Left lung (tissue), 10 donors: ENCODE data around the gene ARHGAP44. TPM values are rescaled to one million over a fixed set of nuclear protein-coding genes. Genes with fewer than 3 reads are reported as not detected.

Experiments
- ATAC-seq: fragments of 200-7000 bp; cut with Tn5 transposase; one replicate; pipeline ENCODE4 v1.9.1; 2020; ENCODE audit warnings: moderate library complexity
- DNase-seq, 4 donors: peaks; one replicate each; pipeline ENCODE4 v3.0.0-alpha.2; 2013 to 2020
- H3K27ac ChIP-seq, 2 donors: fragments of 200-600 bp; sonication (generic) in 1 of 2; one replicate each; pipeline versions ENCODE4 v1.5.0 to v1.8.0; 2020 to 2021
- H3K27me3 ChIP-seq, 2 donors: fragments of 200-600 bp; sonication (generic) in 1 of 2; one replicate each; pipeline versions ENCODE4 v1.5.0 to v1.8.0; 2020 to 2021
- H3K36me3 ChIP-seq, 2 donors: fragments of 200-600 bp; sonication (generic) in 1 of 2; one replicate each; pipeline versions ENCODE4 v1.5.0 to v1.8.0; 2020 to 2021
- H3K4me1 ChIP-seq, 2 donors: fragments of 200-600 bp; one replicate each; pipeline ENCODE4 v1.8.0; 2021
- H3K4me3 ChIP-seq, 2 donors: fragments of 200-600 bp; sonication (generic) in 1 of 2; one replicate each; pipeline versions ENCODE4 v1.5.0 to v1.8.0; 2020 to 2021; ENCODE audit warnings: mild to moderate bottlenecking in 1 of 2
- H3K9me3 ChIP-seq, 2 donors: fragments of 200-600 bp; sonication (generic) in 1 of 2; one replicate each; pipeline versions ENCODE4 v1.5.0 to v1.8.0; 2020 to 2021
- intact Hi-C, 2 donors: fragments of 100-400 bp; cut with DNase I; formaldehyde crosslinking; loops; one replicate each; pipeline versions ENCODE4 v1.11.2 to v1.14.2; 2022
- polyA plus RNA-seq, 6 donors: library from polyadenylated mRNA; unstranded; fragments of 120-200 nt; gene quantifications; one replicate each; pipeline ENCODE4 v1.2.1, GENCODE V29; 2013; ENCODE audit not compliant: insufficient read length in 6 of 6
- total RNA-seq, 2 donors: library from RNA; stranded (reverse); fragmentation: NEBNext Ultra II Directional; extraction: Animal tissue kit (Norgen Biotek cat#: 25700); gene quantifications; one replicate each; pipeline ENCODE4 v1.2.1, GENCODE V29; 2021
- TF ChIP-seq, protein P1 (sequence below), 2 donors: fragments of 200-600 bp; sonication (generic) in 1 of 2; IDR thresholded peaks; one replicate each; pipeline versions ENCODE4 v1.5.0 to v1.8.0; 2021; ENCODE audit warnings: antibody characterized with exemption in 2 of 2
- donor health status: DM: no; HTN: yes; CAD: no.
- donor health status: DM: no; HTN: no; CAD: no.

The ARHGAP44 gene
- total and polyA plus RNA-seq, 8 donors, result 13.1 to 43.6 (median 17.9) TPM

DNA sequence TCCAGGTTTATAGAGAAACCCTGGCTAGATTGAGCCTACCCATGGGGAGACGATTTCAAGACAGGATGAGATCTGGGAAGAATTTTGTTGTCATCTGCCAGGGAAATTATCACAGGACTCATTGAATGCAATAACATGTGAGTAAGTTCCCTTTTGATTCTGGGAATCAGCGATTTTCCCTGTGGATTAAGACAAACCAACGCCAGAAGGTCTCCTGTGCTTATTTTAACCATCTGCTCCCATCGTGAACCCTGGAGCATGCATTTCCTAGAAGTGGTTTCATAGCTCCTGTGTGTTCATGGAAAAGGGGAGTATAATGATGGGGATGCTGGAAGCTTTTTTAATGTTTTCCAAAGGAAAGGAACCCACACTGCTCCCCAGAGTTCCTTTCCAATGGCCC lies 21.0 kb upstream of the ARHGAP44 start:
- no peaks in the 10 kb centered on the region for H3K4me1 ChIP-seq
- H3K4me3 ChIP-seq, result no peak overlapping the region
- no peaks in the 10 kb centered on the region for H3K27me3 ChIP-seq
- no peak for DNase-seq
- ATAC-seq, result no peak
- TF ChIP-seq, protein P1, sequence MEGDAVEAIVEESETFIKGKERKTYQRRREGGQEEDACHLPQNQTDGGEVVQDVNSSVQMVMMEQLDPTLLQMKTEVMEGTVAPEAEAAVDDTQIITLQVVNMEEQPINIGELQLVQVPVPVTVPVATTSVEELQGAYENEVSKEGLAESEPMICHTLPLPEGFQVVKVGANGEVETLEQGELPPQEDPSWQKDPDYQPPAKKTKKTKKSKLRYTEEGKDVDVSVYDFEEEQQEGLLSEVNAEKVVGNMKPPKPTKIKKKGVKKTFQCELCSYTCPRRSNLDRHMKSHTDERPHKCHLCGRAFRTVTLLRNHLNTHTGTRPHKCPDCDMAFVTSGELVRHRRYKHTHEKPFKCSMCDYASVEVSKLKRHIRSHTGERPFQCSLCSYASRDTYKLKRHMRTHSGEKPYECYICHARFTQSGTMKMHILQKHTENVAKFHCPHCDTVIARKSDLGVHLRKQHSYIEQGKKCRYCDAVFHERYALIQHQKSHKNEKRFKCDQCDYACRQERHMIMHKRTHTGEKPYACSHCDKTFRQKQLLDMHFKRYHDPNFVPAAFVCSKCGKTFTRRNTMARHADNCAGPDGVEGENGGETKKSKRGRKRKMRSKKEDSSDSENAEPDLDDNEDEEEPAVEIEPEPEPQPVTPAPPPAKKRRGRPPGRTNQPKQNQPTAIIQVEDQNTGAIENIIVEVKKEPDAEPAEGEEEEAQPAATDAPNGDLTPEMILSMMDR (IDR thresholded peaks at IDR 0.05), result no peak
- H3K36me3 ChIP-seq, result no peaks in the 10 kb centered on the region
- no peak overlapping the region for H3K27ac ChIP-seq
- intact Hi-C loops, result no loop called here
- H3K9me3 ChIP-seq, result no peaks in the 10 kb centered on the region

DNA sequence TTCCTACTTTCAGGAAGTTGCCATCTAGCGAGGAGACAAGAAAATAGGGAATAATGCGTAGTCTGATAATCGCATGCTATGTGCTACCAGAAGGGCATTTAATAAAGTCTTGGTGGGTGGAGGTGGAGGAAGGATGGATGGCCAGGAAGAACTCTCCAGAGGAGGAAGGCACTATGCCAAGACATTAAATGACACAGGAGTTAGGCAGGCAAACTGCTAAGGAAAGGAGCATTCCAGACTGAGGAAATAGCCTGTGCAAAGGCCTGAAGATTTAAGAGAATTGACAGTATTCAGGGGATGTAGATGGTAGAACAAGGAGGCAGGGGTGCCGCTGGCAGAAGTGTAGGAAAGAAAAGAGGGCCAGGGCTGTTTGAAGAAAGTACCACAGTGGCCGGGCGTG lies 19.3 kb upstream of the ARHGAP44 start:
- TF ChIP-seq, protein P1 (IDR thresholded peaks at IDR 0.05), result no peak
- H3K4me3 ChIP-seq, result no peak overlapping the region
- H3K27ac ChIP-seq, result no peak overlapping the region
- intact Hi-C loops, result no loop called here
- no peaks in the 10 kb centered on the region for H3K27me3 ChIP-seq
- ATAC-seq (no peak), DNase-seq (no peak)
- H3K4me1 ChIP-seq, result no peaks in the 10 kb centered on the region
- no peaks in the 10 kb centered on the region for H3K36me3 ChIP-seq
- H3K9me3 ChIP-seq, result no peaks in the 10 kb centered on the region

DNA sequence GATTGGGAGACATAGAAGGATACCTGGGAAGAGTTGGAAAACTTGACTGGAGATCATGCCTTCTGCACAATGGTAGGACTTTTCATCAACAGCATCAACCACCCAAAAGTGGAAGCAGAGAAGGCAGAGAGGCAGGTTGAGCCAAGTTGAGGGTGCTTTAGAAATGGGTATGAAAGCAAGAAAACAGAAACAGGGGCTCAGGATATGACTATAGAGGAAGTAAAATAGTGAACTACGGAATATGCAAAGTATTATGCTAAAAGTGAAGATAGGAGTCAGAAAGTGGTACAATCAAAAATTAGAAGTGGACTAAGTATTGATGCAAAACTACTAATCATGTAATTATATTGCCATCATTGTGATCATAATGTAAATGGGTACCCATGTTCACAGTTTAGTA lies 16.1 kb upstream of the ARHGAP44 start:
- no peak overlapping the region for H3K4me3 ChIP-seq
- TF ChIP-seq, protein P1 (IDR thresholded peaks at IDR 0.05), result no peak
- H3K4me1 ChIP-seq, result no peaks in the 10 kb centered on the region
- no peaks in the 10 kb centered on the region for H3K9me3 ChIP-seq
- no peak for ATAC-seq
- intact Hi-C loops, result no loop called here
- no peaks in the 10 kb centered on the region for H3K27me3 ChIP-seq
- no peak overlapping the region for H3K27ac ChIP-seq
- no peak for DNase-seq
- H3K36me3 ChIP-seq, result no peaks in the 10 kb centered on the region

DNA sequence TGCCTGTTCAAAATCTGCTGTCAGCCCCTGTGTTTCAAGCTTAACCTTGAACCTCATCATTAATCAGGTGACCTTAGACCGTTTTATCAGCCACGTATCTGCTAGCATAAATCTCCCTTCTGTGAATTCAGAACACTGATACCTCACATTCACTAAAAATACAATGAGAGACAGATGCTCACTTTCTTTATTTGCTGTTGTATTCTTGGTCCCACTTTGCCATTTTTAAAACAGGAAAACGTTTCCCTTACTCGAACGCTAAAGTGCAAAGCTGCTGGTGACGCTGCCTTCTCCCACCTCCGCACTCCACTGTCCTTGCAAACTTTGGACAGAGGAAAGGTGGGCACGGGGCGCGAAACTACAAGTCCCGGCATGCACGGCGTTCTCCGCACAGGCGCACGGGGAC lies 220 bp upstream of the ARHGAP44 start:
- Histone ChIP-seq H3K4me1 (no peaks in the 10 kb centered on the region), H3K27me3 (peaks cover 0 to 45% of the 10 kb centered on the region in 2 donors), H3K4me3 (peak overlapping the region; percentile 54 to 65), H3K36me3 (no peaks in the 10 kb centered on the region), H3K27ac (peak overlapping the region; percentile 66 to 72), H3K9me3 (no peaks in the 10 kb centered on the region)
- intact Hi-C loops, result no loop called here
- ATAC-seq, result no peak
- no peak for DNase-seq
- TF ChIP-seq, protein P1 (IDR thresholded peaks at IDR 0.05), result no peak

DNA sequence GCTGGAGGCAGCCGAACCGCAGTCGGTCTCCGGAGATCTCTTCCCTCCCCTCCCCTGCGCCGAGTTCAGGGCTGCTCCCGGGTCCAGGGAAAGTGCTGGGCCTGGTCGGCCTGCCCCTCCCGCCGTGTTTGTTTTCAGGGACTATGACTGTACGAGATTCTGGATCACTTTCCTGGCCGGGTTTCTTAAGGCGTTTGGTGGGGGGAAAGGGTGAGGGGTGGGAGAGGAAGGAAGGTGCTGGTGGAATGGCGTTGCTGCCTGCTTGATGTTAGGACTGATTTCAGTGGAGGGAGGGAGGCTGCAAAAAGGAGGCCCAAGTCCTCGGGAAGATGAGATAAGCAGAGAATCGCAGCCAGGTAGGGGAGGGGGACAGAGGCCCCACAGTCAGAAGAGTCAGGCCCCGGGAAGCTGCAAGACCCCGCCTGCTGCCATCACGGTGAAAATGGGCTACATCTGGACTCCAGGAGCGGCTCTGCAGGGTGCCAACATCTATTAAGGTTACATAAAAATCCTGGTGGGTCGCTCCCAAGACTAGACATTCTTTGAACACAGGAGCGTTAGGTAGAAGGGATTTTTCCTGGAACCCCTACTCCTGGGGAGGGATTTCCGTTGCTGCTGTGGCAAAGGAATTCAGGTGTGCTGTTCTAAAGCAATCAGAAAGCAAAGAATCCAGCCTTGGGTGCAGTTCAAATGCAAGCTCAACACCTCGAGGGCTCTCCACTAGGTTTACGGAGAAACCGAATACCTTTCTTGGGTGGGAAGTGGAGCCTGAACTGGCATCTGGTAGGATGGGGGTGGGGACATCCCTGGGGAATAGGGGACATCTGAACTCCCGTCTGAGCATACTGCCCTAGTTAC lies 1.2 kb downstream of the ARHGAP44 start:
- ATAC-seq, result peak; percentile 76
- intact Hi-C loops, result no loop called here
- peak in 2 of 4 donors; percentile 56 to 57 for DNase-seq
- no peaks in the 10 kb centered on the region for H3K9me3 ChIP-seq
- peak overlapping the region; percentile 66 to 72 for H3K27ac ChIP-seq
- peak overlapping the region; percentile 54 to 65 for H3K4me3 ChIP-seq
- H3K36me3 ChIP-seq, result no peaks in the 10 kb centered on the region
- no peaks in the 10 kb centered on the region for H3K4me1 ChIP-seq
- H3K27me3 ChIP-seq, result peaks cover 0 to 45% of the 10 kb centered on the region in 2 donors
- TF ChIP-seq, protein P1 (IDR thresholded peaks at IDR 0.05), result no peak
